GM03348 (cell line): Measurements from ENCODE around the gene FGFR3.
"Not testable (repeated sequence)": the region's sequence is repeated elsewhere in the genome, so short reads cannot be mapped to it uniquely, and the experiment has no call there.

Experiments used
- DNase-seq: peaks from one replicate; pipeline ENCODE4 v3.0.0; 2012; ENCODE audit warnings: low spot score

The FGFR3 gene

DNA sequence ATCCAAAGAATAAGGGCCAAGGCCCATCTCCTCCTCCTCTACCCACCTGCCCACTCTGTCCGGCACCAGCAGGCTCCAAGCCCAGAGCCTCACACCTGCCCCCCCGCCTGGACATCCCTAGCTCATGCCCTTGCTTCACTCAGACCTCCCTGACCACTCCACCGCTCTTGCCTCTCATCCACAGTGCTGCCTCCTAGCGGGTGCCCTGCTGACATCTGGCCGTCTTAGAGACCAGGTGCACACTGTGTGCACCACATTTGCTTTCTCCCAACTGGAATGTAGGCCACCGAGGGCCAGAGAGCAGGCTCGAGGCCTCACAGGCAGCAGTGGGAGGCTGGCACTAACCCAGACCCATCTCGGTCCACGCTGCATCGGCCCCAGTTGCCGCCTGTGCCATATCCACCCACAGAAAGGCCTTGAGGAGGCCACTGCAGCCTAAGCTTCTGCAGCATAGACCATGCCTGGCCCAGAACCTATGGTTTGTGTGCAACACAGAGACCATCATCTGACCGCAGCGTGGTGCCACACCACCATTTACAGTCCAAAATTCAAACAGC lies 49.3 kb downstream of the FGFR3 start:
- DNase-seq: no peak

DNA sequence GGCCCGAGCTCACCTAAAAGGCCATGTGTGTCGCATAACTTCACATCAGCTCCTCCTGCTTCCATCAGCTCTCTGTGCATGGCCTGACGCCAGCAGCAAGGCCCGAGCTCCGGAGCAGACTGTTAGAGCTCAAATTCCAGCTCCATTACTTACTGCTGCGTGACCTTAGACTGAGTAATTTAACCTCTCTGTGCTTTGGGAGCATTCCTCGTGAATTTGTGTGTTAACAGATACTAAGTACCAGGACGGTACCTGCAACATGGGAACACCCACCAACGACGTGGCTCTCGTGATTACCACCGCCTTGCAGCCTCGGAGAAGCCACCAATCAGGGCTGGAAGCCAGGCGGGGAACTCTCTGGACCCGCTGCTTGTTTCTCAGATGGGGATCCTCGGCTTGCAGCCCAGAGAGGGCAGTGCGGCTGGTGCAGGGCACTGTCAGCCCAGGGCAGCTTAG lies 49.9 kb downstream of the FGFR3 start:
- DNase-seq: peak; percentile 89

DNA sequence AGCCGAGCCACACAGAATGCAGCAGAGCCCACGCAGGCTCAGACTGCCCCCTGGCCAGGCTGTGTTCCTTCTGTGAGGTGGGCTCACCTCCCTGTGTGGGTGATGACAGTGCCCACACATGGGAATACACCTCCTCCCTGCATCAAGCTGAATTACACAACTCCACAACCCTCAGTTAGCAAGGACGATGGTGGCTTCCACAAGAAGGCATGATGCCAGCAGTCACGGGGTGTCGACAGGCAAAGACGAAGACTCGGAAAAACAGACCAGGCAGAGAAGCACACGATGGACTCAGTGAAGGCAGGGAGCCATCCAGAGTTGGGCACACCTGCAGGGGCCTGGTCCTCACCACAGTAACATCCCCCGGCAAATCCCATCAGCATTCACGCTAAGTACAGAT lies 50.8 kb downstream of the FGFR3 start:
- no peak for DNase-seq

DNA sequence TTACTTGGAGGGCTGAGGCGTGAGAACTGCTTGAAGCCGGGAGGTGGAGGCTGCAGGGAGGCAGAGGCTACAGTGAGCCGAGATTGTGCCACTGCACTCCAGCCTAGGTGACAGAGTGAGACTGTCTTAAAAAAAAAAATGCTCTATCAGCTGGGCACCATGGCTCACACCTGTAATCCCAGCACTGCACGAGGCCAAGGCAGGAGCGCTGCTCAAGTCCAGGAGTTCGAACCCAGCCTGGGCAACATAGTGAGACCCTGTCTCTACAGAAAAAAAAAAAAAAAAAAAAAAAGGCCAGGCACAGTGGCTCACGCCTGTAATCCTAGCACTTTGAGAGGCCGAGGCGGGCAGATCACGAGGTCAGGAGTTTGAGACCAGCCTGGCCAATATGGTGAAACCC lies 51.5 kb downstream of the FGFR3 start:
- not testable (repeated sequence) for DNase-seq

DNA sequence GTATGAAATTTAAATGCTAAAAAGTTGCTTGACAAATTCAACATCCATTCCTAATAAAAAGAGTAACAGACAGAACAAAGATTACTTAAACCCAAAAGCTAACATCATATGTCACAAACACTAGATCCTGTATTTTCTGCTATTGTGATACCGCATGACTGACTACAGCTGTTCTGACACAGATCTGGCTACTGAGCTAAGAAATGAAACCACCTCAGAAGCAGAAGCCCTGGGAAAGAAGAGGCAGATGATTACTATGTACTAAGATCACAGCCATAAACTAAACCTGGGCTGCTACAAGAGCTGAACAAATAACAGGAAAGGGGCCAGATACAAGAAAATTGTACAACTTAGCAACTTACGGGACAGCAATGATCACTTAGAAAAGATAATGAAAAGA lies 53.5 kb downstream of the FGFR3 start:
- DNase-seq: no peak

DNA sequence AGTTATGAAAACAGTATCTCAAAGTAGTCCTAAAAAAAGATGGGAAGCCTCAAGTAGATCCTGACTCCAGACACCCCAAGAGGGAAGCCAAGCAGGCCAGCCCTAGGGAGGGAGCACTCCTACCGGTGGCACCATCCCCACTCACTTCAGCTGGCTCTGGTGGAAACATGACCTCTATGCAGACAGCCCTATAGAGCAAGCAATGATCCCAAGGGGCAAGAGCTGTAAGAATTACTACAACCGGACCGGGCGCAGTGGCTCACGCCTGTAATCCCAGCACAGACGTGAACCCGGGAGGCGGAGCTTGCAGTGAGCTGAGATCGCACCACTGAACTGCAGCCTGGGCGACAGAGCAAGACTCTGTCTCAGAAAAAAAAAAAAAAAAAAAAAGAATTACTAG lies 57.2 kb downstream of the FGFR3 start:
- DNase-seq: no peak

DNA sequence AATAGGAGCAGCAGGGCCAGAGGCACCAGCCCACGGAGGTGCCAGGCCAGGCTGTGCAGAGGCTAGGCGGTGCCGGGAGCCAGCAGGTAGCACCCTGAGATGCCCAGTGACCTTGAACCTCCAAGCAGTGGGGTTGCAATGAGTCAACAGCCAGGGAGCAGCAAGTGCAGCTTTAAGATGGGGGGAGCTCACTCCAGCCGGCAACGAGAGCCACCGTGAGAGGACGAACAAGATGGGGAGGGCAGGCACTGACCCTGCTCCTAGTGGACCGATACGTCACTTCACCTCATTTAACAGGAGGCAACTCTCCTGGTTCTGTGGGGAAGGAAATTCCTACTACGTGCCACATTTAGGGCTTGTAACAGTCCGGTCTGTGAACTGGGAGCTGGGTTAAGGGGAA lies 58.1 kb downstream of the FGFR3 start:
- DNase-seq: no peak

DNA sequence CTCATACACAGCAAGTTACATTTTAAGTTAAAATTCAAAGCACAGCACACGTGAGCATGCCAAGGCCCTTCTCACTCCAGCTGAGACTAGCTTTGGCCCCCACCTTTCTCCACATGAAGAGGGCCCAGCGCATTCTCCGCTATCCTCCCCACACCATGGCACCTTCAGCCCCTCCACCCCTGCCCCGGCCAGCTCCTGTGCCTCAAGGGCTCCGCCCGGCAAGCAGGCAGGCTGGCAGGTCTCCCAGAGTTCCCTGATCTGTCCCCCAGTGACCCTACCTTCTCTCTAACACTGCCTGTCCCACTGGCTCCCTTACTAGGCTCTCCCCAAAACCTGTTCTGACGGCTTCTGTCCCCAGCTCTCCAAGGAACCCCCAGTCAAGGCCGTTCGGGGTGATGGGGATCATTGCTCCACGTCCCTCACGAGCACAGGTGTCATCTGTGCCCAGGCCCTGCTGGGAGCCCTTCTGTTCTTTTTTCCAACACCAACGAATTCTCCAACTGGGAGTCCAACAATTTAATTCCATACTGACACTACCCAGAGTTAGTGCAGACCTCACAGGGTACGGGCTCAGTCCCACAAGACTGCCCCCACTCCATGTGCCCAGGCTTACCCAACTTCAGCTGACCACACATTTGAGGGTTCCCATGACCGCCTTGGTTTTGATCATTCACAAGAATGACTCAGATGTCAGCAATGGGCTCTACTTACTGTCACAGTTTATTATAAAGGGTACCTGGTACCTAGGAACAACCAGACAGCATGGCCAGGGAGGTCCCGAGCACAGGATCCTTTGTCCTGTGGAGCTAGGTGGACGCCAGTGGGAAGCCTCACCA lies 58.7 kb downstream of the FGFR3 start:
- DNase-seq: no peak

DNA sequence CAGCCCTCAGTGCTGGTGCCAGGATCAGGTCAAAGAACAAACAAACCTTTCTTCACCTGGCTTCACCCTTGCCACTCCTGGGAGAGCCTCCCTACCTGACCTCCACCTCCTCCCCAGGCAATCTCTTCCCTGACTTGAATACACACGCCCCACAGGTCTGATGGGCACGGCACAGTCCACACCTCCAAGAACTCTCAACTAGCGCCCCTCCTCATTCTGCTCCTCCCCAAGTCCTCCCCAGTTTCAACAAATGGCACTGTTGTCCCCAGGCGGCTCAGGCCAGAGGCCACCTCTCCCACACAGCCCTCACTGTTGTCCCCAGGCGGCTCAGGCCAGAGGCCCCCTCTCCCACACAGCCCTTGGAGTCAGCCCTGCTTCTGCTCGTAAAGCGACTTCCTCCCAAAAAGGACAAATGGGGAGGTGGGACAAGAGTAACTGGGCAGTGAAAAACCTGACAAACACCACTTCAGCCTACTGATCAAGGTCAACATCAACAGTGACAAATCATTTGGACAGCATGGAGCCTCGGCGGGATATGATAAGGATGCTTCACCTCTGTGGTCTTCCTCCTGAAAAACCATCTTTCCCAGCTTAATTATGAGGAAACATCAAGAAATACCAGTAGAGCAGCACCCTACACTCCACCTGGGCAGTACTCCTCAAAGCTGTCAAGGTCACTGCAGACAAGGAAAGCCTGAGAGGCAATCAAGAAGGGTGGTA lies 60.0 kb downstream of the FGFR3 start:
- no peak for DNase-seq

DNA sequence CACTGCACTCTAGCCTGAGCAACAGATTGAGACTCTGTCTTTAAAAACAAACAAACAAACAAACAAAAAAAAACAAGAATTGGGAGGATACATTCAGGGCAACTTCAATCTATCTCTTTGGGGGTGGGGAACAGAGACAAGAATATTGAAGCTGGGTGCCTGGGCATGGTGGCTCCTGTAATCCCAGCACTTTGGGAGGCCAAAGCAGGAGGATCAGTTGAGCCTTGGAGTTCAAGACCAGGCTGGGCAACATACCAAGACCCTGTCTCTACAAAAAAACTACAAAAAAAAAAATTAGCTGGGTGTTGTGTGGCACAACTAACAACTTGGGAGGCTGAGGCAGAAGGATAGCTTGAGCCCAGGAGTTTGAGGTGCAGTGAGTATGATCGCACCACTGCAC lies 61.7 kb downstream of the FGFR3 start:
- DNase-seq: no peak

DNA sequence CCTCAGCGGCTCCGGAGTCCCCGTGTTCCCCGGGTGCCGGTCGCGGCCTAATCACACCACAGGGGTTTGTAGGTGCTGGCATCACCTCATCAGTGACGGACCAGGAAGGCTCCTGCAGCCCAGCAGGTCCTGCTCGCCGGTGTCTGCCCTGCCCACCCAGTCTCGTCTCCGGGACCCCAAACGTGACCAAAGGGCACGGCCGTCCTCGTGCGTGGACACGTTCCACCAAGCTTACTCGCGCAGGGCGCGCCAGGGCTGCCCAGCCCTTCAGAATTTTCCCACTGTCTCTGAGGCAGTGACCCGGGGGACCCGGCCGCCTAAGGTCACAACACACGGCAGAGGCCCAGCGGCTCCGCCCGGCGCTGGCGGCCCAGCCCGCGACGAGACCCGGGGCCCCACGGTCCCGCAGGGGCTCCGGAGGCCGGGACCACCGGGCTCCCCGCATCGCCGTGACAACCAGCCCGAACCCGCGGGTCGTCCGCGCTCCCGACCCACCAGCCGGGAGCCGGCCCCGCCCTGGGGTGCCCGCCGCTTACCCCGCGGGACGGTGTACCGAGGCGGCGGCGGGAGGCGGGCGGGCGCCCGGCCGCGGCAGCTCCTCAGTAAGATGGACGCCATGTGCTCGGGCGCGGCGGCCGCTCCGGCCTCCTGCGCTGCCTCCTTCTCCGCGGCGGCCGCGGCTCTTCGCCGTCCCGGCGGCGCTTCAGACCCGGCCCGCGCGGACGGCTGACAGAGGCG lies 62.4 kb downstream of the FGFR3 start:
- no peak for DNase-seq

DNA sequence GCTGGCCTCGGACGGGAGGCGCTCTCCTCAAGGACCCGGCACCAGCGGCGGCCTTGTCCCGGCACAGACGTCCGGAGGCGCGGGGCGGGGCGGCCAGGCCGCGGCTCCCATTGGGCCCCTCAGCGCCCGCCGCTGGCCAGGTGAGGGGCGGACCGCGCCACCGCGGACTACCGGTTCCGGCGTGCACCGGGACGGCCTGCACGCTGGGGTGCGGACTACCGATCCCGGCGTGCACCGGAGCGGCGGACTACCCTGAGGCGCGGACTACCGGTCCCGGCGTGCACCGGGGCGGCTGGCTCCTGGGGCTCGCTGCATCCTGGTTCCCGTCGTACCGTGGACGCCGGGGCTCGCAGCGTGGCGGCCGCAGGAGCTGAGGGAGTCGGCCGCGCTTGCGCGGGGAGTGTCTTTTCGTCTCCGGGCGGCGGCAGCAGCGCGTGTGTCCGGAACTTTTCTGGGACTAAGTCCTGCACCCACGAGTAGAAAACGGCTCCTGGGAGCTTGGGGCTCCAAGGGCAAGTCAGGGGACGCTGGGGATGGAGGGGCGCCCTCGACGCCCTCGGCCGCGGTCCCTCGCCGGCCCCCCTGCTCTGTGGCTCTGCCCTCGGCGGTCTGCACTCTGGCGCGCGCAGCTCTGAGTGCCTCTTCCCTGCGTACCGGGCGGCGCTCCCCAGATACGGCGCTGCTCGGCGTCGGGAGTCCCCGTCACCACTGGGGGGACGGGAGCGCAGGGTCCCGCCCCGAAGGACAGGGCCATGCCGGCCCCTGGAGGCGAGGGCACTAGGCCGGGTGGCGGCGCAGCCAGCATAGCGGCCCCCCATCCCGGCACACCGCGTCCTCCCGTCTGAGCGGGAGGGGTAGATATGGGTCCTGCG lies 63.2 kb downstream of the FGFR3 start, which contains the start of gene LETM1:
TSS of gene LETM1 (minus strand) at position 86 of the 872 bp plus-strand sequence. CDS start 206 bp downstream, outside the sequence.
- DNase-seq: peak; percentile 95

DNA sequence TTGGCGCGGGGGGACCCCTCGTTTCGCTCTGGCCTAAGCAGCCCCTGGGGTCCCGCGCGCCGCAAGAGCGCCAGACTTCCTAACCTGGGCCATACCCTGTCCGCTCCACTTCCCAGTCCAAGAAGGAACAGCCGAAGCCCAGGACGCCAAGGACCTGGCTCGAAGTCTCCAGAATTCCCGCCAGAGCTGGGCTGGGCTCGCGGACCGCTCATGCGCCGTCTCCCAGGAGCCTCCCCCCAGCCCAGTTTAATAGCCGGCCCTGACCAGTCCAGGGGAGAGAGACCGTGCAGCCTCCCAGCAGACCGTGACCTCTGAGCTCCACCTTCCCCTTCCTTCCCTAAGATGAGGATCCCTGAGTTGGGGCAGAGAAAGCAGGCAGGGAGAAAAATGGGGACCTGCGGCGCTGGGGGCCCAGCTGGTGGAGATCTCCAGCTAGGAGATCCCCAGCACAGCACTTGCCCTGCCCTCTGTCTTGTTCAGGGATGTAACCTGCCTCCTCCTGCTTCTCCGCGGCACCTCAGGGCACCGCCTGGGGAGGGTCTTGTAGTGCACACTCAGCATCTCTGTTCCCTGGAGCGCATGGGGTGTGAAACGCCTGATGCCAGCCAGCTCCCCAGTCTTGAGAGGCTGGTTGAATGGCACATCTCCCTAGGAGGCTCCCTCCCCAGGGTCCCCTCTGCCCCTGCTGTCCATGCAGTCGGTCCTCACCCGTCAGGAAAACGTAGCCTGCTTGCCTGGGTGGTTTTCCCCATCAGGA lies 64.0 kb downstream of the FGFR3 start:
- peak; percentile 53 for DNase-seq

DNA sequence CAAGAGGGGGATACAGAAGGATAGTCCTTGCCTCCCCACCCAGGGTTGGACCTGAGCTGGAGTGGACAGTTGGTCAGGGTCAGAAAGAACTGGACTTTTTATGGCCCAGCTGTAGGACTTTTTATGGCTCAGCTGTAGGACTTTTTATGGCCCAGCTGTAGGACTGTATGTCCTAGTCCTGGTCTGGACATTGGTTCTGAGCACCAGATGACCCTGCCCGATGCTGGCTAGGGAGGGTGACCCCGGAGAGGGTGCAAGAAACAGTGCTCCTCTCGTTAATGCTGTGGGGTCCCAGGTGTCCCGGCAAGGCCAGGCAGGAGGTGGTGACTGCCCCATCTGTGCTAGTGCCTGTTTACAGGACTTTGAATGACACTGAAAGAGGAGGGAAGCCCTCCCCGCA lies 64.8 kb downstream of the FGFR3 start:
- no peak for DNase-seq
